Glomerular visceral epithelial cell (primary cell): ENCODE results near the gene GABBR2.
"Not testable (repeated sequence)": the region's sequence is repeated elsewhere in the genome, so short reads cannot be mapped to it uniquely, and the experiment has no call there.

Experiments
- DNase-seq: peaks from one replicate; pipeline ENCODE4 v3.0.0-alpha.2; 2016; ENCODE audit errors: extremely low spot score

The GABBR2 gene

DNA sequence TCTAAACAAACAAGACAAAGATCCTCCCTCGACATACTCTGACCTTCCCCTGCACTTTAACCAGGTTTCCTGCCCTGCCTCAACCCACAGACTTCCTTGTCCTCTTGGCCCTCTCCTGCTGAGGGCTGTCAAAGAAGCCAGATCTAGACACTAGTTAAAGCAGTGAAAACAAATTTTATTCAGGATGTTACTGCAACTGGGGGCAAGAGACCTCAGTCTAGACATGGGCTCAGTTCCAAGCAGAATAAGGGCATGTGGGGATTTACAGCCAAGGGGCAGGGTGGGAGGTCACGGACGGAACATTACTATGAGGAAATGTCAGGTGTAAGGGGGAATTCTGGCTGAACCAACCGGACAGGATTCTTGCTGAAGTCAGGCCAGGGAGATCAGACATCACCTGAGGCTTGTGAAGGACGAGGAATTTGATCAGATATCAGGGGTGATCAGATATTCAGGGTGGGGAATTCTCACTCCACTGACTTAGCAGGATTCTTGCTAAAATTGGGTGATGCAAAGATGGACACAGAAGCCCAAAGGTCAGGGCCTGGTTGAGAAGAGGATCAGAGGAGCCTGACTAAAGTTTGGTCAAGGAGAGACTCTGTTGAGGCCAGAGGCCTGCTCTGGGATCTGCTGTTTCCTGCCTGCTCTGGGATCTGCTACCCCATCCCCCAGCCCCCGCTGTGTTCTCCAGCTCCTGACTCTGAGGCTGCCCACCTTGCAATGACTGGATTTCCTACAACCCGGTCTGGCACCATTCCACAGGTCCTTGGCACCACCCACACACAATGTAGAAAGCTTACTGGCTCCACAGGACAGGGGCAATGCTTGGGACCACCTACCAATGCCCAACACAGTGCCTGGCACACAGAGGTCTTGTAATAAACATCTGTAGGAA, 21.5 kb downstream of the GABBR2 start:
- no peak for DNase-seq

DNA sequence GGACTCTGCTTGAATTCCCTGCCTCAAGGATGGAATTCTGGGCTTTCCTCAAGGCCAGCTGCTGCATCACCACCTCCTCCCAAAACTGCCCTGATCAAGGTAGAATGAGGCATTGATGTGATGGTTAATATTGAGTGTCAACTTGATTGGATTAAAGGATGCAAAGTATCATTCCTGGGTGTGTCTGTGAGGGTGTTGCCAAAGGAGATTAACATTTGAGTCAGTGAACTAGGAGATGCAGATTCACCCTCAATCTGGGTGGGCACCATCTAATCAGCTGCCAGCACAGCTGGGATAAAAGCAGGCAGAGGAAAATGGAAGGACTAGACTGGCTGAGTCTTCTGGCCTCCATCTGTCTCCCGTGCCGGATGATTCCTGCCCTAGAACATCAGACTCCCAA, 23.9 kb downstream of the GABBR2 start:
- not testable (repeated sequence) for DNase-seq

DNA sequence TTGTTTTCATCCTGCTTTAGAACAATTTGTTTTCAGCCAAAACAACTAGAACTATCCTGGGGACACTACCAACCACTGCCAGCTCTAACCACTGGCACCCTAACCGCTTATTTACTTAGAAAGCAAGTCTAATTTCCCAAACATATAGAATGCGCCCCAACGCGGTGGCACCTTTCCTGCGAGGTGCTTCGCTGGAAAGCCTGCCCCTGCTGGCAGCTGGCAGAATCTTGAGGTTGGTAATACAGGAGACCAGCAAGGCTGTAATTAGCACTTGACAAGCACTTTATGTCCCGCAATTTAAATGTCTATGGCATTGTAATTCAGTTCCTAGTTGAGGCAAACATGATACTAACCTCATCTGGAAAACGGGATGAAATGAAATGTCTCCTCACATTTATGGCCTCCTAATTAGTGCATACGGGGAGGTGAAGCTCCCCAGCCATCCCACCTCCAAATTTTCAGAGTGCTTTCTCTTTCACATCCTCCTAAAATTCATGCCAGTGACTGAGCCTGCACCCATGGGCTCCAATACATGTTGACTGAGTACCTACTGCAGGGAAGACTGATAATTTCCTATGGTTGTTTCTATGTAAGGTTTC, 30.4 kb downstream of the GABBR2 start:
- no peak for DNase-seq

GRCh38 chr9:98673681-98674080, 35.1 kb downstream of the GABBR2 start:
- no peak for DNase-seq

DNA sequence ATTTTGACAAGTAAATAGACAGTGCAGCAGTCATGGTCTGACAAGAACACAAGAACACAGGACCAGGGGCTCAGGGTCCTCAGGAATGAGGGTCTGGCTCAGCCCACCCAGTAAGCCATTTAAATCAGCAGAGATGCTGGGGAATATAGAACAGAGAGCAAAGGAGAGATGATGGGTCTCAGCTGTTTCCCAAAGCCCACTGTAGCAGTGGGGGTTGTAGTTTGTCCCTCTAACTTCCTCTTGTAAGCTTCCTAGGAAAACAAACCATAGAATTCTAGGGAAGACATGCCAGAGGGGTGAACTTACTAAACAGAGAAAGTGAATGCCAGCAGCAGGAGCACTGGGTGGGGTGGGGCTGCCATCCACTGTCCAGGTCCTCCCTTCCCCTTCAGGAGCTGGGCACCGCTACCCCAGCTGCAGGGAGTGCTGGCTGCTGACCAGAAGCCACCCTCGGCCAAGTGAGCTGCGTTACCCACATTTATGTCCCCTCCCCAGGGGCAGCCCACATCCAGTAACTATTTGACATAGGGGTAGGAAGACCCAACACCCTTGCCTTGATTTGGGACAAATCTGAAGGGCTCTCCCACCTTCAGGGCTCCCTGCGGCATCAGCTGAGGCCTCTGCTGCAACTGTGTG, 41.6 kb downstream of the GABBR2 start:
- no peak for DNase-seq

DNA sequence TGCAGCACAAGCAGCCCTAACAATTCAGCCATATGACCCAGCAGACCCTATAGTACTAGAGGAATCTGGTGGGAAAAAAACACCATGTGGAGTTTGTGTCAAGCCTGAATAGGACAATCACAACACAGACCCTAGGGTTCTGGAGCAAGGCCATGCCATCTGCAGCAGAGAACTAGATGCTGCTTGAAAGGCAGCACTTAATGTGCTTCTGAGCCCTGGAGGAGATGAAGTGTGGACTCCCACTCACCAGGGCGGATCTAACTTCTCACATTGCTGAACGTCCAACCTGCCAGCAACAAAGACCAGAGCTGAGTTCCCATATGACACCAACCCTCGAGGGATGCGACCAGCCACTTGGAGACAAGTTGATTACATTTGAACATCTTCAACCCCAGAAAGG, 43.2 kb downstream of the GABBR2 start:
- no peak for DNase-seq

DNA sequence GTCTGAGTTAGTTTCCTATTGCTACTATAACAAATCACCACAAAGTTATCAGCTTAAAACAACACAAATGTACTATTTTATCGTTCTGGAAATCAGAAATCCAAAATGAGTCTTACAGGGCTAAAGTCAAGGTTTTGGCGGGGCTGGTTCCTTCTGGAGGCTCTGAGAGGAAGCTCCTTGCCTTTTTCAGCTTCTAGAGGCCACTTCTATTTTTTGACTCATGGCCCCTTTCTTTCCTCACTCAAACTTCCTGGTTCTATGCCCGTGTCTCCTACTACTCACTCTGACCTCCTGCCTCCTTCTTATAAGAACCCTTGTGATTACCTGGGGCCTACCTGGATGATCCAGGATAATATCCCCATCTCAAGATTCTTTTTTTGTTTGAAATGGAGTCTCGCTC, 48.2 kb downstream of the GABBR2 start:
- DNase-seq: no peak

- DNase-seq: no peak
Measured at GRCh38 chr9:98658951-98659351, 49.8 kb downstream of the GABBR2 start.

- DNase-seq: no peak
Measured at GRCh38 chr9:98657897-98658296, 50.8 kb downstream of the GABBR2 start.

DNA sequence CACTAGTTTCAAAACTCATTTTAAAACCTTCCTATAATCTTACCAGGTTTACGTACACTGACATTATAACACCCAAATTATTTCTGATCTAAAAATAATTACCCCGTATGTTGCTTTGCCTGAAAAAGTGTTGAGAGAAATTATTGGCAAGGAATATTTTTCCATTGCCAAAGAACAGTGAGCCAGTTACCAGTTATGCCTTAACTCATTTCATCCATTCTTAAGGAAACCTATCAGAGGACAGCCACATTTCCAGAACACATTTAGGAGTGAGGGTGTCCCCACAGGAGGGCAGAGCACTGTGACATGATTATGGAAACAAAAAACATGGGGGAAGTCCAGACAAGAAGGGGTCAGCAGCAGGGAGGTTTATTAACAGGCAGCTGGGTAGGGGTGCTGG, 52.2 kb downstream of the GABBR2 start:
- no peak for DNase-seq

DNA sequence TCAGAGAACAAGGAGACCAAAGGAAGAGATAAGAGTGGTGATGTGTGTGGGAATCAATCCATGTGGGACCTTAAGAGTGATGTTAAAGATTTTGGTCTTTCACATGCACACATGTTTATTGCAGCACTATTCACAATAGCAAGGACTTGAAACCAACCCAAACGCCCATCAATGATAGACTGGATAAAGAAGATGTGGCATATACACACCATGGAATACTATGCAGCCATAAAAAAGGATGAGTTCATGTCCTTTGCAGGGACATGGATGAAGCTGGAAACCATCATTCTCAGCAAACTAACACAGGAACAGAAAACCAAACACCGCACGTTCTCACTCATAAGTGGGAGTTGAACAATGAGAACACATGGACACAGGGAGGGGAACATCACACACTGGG, 53.3 kb downstream of the GABBR2 start:
- not testable (repeated sequence) for DNase-seq

DNA sequence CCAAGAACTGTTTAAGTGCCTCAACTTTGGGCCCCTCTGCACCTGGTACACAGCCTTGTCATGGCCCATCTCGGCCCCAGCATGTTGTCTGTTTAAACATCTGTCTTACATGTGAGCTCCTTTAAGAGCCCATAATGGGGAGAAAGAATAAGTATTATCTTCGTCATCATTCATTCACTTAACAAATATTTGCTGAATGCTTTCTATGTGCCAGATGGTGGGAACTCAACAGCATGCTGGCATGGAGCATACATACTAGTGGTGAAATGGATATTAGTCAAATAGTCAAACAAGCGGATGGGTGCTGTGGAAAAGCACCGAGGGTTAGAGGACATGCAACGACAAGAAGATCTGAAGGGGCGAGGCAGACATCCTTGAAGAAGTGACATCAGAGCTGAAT, 54.5 kb downstream of the GABBR2 start:
- no peak for DNase-seq

GRCh38 chr9:98652741-98653140, 56.0 kb downstream of the GABBR2 start:
- no peak for DNase-seq

DNA sequence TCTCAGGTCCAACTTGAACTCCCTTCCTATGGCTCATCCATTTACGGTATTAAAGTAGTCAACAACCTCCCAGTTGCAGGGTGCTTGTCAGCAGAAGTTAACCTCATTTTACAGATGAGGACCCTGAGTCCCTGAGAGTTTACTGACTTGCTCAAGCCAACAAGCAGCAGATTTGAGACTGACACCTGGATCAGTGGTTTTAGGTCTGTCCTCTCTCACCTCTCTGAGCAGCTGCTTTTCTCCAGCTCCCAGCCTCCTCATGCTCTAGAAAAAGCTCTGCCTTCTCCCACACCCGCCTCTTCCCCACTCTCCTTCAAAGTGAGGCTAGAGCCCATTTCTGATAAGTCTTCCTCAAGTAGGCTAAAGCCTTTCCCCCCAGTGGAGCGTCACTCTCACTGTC, 56.4 kb downstream of the GABBR2 start:
- no peak for DNase-seq

DNA sequence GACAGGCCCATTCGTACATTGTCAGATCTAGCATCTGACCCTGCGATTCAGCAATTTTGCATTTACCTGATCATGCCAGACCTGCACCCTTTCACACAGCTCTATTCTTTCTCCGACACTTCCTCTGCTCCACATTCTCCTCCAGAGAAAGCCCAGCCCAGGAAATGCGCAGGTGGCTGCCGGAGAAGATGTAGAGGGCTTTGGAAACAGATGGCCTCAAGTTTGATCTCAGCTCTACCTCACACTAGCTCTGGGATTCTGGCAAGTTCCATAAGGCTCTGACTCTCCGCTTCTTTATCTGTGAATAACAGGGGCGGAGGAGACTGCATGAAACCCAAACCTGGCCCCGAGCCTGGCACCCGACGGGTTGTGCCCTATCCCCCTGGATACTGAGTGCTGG, 61.5 kb downstream of the GABBR2 start:
- DNase-seq: no peak

DNA sequence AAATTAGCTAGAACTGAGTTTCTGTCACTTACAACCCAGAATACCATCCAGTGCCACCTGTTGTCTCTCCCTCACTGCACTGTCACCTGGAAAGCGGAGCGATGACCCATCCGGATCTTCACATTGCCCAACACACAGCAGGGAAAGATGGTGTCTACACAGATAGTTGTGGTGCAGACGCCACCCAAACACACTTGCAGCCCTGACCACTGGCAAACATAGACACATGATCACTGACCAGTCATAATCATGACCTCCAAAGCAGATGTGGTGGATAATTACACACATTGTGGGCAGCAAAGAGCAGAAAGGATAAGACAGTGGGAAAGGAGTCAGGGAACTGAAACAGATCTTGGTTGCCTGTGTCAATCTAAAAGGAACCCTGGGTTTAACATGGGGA, 64.7 kb downstream of the GABBR2 start:
- DNase-seq: no peak

GRCh38 chr9:98642661-98643312, 65.9 kb downstream of the GABBR2 start:
- no peak for DNase-seq

DNA sequence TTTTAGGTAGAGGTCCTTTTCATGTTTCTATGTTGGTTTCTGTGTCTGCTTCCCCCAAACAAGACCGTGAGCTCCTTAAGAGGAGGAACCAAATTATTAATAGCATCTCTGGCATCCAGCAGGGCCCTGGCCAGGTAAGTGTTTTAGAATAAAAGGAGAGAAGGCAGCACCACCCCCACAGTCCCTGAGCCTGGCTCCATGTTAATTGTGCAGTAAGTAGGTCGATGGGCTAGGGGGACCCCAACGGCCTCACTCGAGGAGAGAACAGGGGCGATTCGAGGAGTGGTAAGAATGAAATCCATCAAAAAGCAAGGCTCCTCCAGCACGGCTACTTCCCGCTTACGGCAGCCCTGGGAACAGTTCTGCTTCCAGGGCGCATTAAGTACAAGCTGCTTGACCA, 67.0 kb downstream of the GABBR2 start:
- DNase-seq: no peak

- no peak for DNase-seq
Measured at GRCh38 chr9:98640394-98640793, 68.3 kb downstream of the GABBR2 start.

DNA sequence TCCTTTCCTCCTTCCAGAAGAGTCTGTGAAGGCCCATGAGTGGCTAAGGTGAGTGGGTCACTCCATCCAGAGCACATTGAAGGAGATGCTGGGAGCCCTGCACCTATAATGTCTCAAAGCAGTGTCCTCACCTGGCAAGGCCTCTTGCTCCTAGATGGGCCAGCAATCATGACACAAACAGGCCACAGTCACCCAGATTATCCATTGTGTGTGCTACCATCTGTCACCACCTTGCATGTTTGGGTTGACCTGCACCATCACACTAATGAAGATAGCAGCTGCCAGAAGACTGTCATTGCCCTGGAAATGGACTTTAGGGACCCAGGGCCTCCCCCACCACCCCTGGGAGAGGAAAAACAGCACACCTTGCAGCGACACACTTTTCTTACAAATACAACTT, 69.6 kb downstream of the GABBR2 start:
- DNase-seq: no peak

GRCh38 chr9:98637381-98637780, 71.4 kb downstream of the GABBR2 start:
- no peak for DNase-seq

DNA sequence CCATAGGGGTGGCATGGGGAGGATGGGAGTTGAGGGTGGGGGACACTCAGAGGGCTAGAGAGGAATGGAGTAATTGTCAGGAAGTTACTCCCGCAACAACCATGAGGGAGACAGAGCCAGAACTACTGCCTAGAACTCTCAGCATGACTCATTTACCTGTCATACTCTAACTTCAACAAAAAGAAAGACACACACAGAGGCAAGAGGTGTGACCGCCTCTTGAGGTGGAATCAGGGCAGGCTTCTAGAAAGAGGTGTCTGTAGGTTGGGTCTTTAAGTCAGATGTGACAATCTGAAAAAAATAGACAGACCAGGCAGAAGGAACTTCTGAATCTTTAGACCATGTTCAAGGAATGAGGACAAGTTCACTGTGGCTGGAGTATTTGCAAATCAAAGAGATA, 73.4 kb downstream of the GABBR2 start:
- no peak for DNase-seq
